HEK293 (cell line): ENCODE measurements around the gene GLOD4.
"Not testable (repeated sequence)": the region's sequence is repeated elsewhere in the genome, so short reads cannot be mapped to it uniquely, and the experiment has no call there.

Source experiments
- CTCF ChIA-PET: fragments of 350-600 bp; formaldehyde crosslinking; extraction: SDS; loops from one replicate; lab custom pipeline; 2021; ENCODE audit warnings: antibody characterized with exemption; lab: Yijun Ruan, JAX
- POLR2A ChIA-PET: fragments of 300-600 bp; formaldehyde crosslinking; extraction: SDS; loops from one replicate; lab custom pipeline; 2020; ENCODE audit warnings: antibody characterized with exemption, inconsistent platforms; lab: Yijun Ruan, JAX
- H3K27ac ChIP-seq: fragments of 200-500 bp; sonication (Bioruptor generic); 2 replicates; pipeline ENCODE4 v1.5.1; 2014; ENCODE audit warnings: low read depth, low read length, control low read depth, inconsistent platforms; ENCODE audit errors: extremely low read depth
- H3K36me3 ChIP-seq, 2 experiments: fragments of 200-500 bp in 1 of 2; sonication (Bioruptor generic) in 1 of 2; 1 replicate in 1 of 2; 2 replicates in 1 of 2; pipeline ENCODE4 v1.5.1; 2014 to 2017; ENCODE audit warnings: inconsistent platforms in 2 of 2, low read length in 2 of 2; ENCODE audit not compliant: control insufficient read depth in 2 of 2, insufficient read depth in 1 of 2
- H3K4me1 ChIP-seq: fragments of 200-500 bp; sonication (Bioruptor generic); 2 replicates; pipeline ENCODE4 v1.5.1; 2014; ENCODE audit warnings: mild to moderate bottlenecking, low read length, inconsistent platforms; ENCODE audit not compliant: control insufficient read depth, insufficient read depth
- H3K4me3 ChIP-seq: 2 replicates; pipeline ENCODE4 v1.5.1; 2011; ENCODE audit warnings: low read depth, mild to moderate bottlenecking, control low read depth, low read length, moderate library complexity
- H3K9me3 ChIP-seq: fragments of 200-500 bp; sonication (Bioruptor generic); 2 replicates; pipeline ENCODE4 v1.5.1; 2014; ENCODE audit warnings: low read depth, low read length, inconsistent platforms; ENCODE audit not compliant: control insufficient read depth, insufficient read depth
- KLF1 ChIP-seq: fragments of 450-650 bp; formaldehyde crosslinking; IDR thresholded peaks from 2 replicates; pipeline ENCODE4 v1.5.1; 2016; ENCODE audit warnings: missing biosample characterization, missing genetic modification characterization
- MYNN ChIP-seq: fragments of 450-650 bp; formaldehyde crosslinking; IDR thresholded peaks from 2 replicates; pipeline ENCODE4 v1.5.1; 2016; ENCODE audit warnings: missing biosample characterization, missing genetic modification characterization, borderline replicate concordance
- MZF1 ChIP-seq: fragments of 450-650 bp; formaldehyde crosslinking; IDR thresholded peaks from 2 replicates; pipeline ENCODE4 v1.5.1; 2017; ENCODE audit warnings: missing biosample characterization, missing genetic modification characterization, borderline replicate concordance
- OVOL3 ChIP-seq: fragments of 450-650 bp; formaldehyde crosslinking; IDR thresholded peaks from 2 replicates; pipeline ENCODE4 v1.5.1; 2016; ENCODE audit warnings: missing biosample characterization, missing genetic modification characterization
- RBAK ChIP-seq: fragments of 450-650 bp; formaldehyde crosslinking; IDR thresholded peaks from 2 replicates; pipeline ENCODE4 v1.5.1; 2016; ENCODE audit warnings: missing biosample characterization, missing genetic modification characterization
- REST ChIP-seq: fragments of 450-650 bp; formaldehyde crosslinking; IDR thresholded peaks from 2 replicates; pipeline ENCODE4 v1.5.1; 2016; ENCODE audit warnings: missing biosample characterization, missing genetic modification characterization
- SP2 ChIP-seq: fragments of 450-650 bp; formaldehyde crosslinking; IDR thresholded peaks from 2 replicates; pipeline ENCODE4 v1.5.1; 2016; ENCODE audit warnings: missing biosample characterization, missing genetic modification characterization
- ZBTB49 ChIP-seq: fragments of 450-650 bp; formaldehyde crosslinking; IDR thresholded peaks from 2 replicates; pipeline ENCODE4 v1.5.1; 2016; ENCODE audit warnings: missing biosample characterization, missing genetic modification characterization, low read depth
- ZFP37 ChIP-seq: fragments of 450-650 bp; formaldehyde crosslinking; IDR thresholded peaks from 2 replicates; pipeline ENCODE4 v1.5.1; 2016; ENCODE audit warnings: missing biosample characterization, missing genetic modification characterization
- ZNF146 ChIP-seq: fragments of 450-650 bp; formaldehyde crosslinking; IDR thresholded peaks from 2 replicates; pipeline ENCODE4 v1.5.1; 2016; ENCODE audit warnings: missing biosample characterization, missing genetic modification characterization
- ZNF202 ChIP-seq: fragments of 450-650 bp; formaldehyde crosslinking; IDR thresholded peaks from 2 replicates; pipeline ENCODE4 v1.5.1; 2016; ENCODE audit warnings: missing biosample characterization, missing genetic modification characterization, borderline replicate concordance
- ZNF23 ChIP-seq: fragments of 450-650 bp; formaldehyde crosslinking; IDR thresholded peaks from 2 replicates; pipeline ENCODE4 v1.5.1; 2016; ENCODE audit warnings: missing biosample characterization, missing genetic modification characterization, borderline replicate concordance
- ZNF266 ChIP-seq: fragments of 450-650 bp; formaldehyde crosslinking; IDR thresholded peaks from 2 replicates; pipeline ENCODE4 v1.5.1; 2016; ENCODE audit warnings: missing biosample characterization, missing genetic modification characterization, low read depth
- ZNF362 ChIP-seq: fragments of 450-650 bp; formaldehyde crosslinking; IDR thresholded peaks from 2 replicates; pipeline ENCODE4 v1.5.1; 2016; ENCODE audit warnings: missing biosample characterization, missing genetic modification characterization
- ZNF37A ChIP-seq: fragments of 450-650 bp; IDR thresholded peaks from 2 replicates; pipeline ENCODE4 v1.5.1; 2018; ENCODE audit warnings: missing biosample characterization, missing genetic modification characterization
- ZNF514 ChIP-seq: fragments of 450-650 bp; formaldehyde crosslinking; IDR thresholded peaks from 2 replicates; pipeline ENCODE4 v1.5.1; 2016; ENCODE audit warnings: missing biosample characterization, missing genetic modification characterization
- ZNF558 ChIP-seq: fragments of 450-650 bp; formaldehyde crosslinking; IDR thresholded peaks from 2 replicates; pipeline ENCODE4 v1.5.1; 2016; ENCODE audit warnings: missing biosample characterization, missing genetic modification characterization
- ZNF580 ChIP-seq: fragments of 450-650 bp; formaldehyde crosslinking; IDR thresholded peaks from 2 replicates; pipeline ENCODE4 v1.5.1; 2016; ENCODE audit warnings: missing biosample characterization, missing genetic modification characterization
- ZNF645 ChIP-seq: fragments of 450-650 bp; formaldehyde crosslinking; IDR thresholded peaks from 2 replicates; pipeline ENCODE4; 2016; ENCODE audit warnings: missing biosample characterization, missing genetic modification characterization
- ZNF792 ChIP-seq: fragments of 450-650 bp; formaldehyde crosslinking; IDR thresholded peaks from 2 replicates; pipeline ENCODE4 v1.5.1; 2016; ENCODE audit warnings: missing biosample characterization, missing genetic modification characterization
- ZSCAN18 ChIP-seq: fragments of 450-650 bp; formaldehyde crosslinking; IDR thresholded peaks from 2 replicates; pipeline ENCODE4 v1.5.1; 2016; ENCODE audit warnings: missing biosample characterization, missing genetic modification characterization

GLOD4 gene

GRCh38 chr17:829614-830013 lies 47.5 kb upstream of the GLOD4 start:
- POLR2A ChIA-PET = interaction anchor here (0.6 kb wide), 1 partner anchor 77 kb away, joined by 3 read pairs; no protein-coding TSS in a partner anchor
- H3K4me3 ChIP-seq, H3K27ac ChIP-seq, H3K36me3 ChIP-seq, H3K9me3 ChIP-seq, H3K4me1 ChIP-seq, CTCF ChIA-PET: not testable (repeated sequence)
- peak; percentile 99 for TF ChIP-seq ZNF146 (tag by site-specific recombination)
- peak; percentile 82 for TF ChIP-seq ZNF580

GRCh38 chr17:828761-829160 lies 46.7 kb upstream of the GLOD4 start:
- no peaks in the 10 kb centered on the region for H3K4me1 ChIP-seq
- no peaks in the 10 kb centered on the region for H3K36me3 ChIP-seq
- H3K27ac ChIP-seq = no peak overlapping the region
- H3K9me3 ChIP-seq = no peaks in the 10 kb centered on the region
- ChIA-PET POLR2A (interaction anchor here (0.7 kb wide), 2 partner anchors 138 to 145 kb away, joined by 7 to 8 read pairs; no protein-coding TSS in a partner anchor), CTCF (interaction anchor here (0.6 to 0.7 kb wide), 3 partner anchors 32 to 418 kb away, joined by 3 to 5 read pairs (median 3); a partner anchor contains a TSS)
- H3K4me3 ChIP-seq = no peak overlapping the region
- no peak for TF ChIP-seq RBAK (tag by site-specific recombination)
- no peak for TF ChIP-seq ZFP37 (tag by site-specific recombination)
- TF ChIP-seq ZNF37A (tag by site-specific recombination) = no peak
- no peak for TF ChIP-seq ZNF645
- no peak for TF ChIP-seq ZNF362 (tag by site-specific recombination)
- TF ChIP-seq SP2 = no peak
- TF ChIP-seq ZNF792 (tag by site-specific recombination) = no peak
- no peak for TF ChIP-seq ZNF580
- no peak for TF ChIP-seq ZNF558 (tag by site-specific recombination)
- no peak for TF ChIP-seq OVOL3 (tag by site-specific recombination)
- no peak for TF ChIP-seq KLF1 (tag by site-specific recombination)
- TF ChIP-seq ZNF514 = no peak
- TF ChIP-seq MYNN (tag by site-specific recombination) = no peak
- TF ChIP-seq ZNF202 = no peak
- TF ChIP-seq, all 188 proteins: peak for 0

GRCh38 chr17:826778-827177 lies 44.7 kb upstream of the GLOD4 start:
- Histone ChIP-seq H3K9me3 (no peaks in the 10 kb centered on the region), H3K27ac (no peak overlapping the region), H3K36me3 (peaks cover 0 to 6% of the 10 kb centered on the region in 2 experiments; a peak in 1 of 3 replicates), H3K4me1 (no peaks in the 10 kb centered on the region), H3K4me3 (no peak overlapping the region)
- CTCF ChIA-PET = no interaction called here
- POLR2A ChIA-PET = no interaction called here
- no peak for TF ChIP-seq ZBTB49
- no peak for TF ChIP-seq ZNF266
- TF ChIP-seq REST (tag by site-specific recombination) = no peak
- no peak for TF ChIP-seq ZNF645
- no peak for TF ChIP-seq MZF1 (tag by site-specific recombination)
- TF ChIP-seq ZSCAN18 = no peak
- no peak for TF ChIP-seq ZNF23 (tag by site-specific recombination)
